Activated T-cell treated with anti-CD3 and anti-CD28 coated beads, Interleukin-2, amount 50 U/mL, for 24 hours (primary cell): ENCODE measurements around the gene PIK3R3.
"Not testable (repeated sequence)": the region's sequence is repeated elsewhere in the genome, so short reads cannot be mapped to it uniquely, and the experiment has no call there.

ENCODE experiments used
- DNase-seq: peaks from one replicate; pipeline ENCODE4 v3.0.0-alpha.2; 2020
- H3K27ac Mint-ChIP-seq: 2 replicates; pipeline ENCODE4 v1.8.0; 2020; ENCODE audit warnings: mild to moderate bottlenecking, mixed read lengths
- H3K27me3 Mint-ChIP-seq: 2 replicates; pipeline ENCODE4 v1.8.0; 2020; ENCODE audit warnings: mixed read lengths
- H3K36me3 Mint-ChIP-seq: 2 replicates; pipeline ENCODE4 v1.8.0; 2020; ENCODE audit warnings: low read depth, mixed read lengths
- H3K4me1 Mint-ChIP-seq: 2 replicates; pipeline ENCODE4 v1.8.0; 2020; ENCODE audit warnings: low read depth, mixed read lengths
- H3K4me3 Mint-ChIP-seq: 2 replicates; pipeline ENCODE4 v1.8.0; 2020; ENCODE audit warnings: mild to moderate bottlenecking, moderate library complexity, mixed read lengths
- H3K9me3 Mint-ChIP-seq: 2 replicates; pipeline ENCODE4 v1.8.0; 2020; ENCODE audit warnings: mixed read lengths

PIK3R3 gene

GRCh38 chr1:46077644-46078043 is 54.8 kb downstream of the PIK3R3 start:
- H3K9me3 Mint-ChIP-seq = no peaks in the 10 kb centered on the region
- H3K4me3 Mint-ChIP-seq = no peak overlapping the region
- H3K4me1 Mint-ChIP-seq = no peaks in the 10 kb centered on the region
- no peak overlapping the region for H3K27ac Mint-ChIP-seq
- no peaks in the 10 kb centered on the region for H3K27me3 Mint-ChIP-seq
- no peaks in the 10 kb centered on the region for H3K36me3 Mint-ChIP-seq
- no peak for DNase-seq

GRCh38 chr1:46076343-46076742 is 56.1 kb downstream of the PIK3R3 start:
- H3K27ac Mint-ChIP-seq = no peak overlapping the region
- H3K9me3 Mint-ChIP-seq = no peaks in the 10 kb centered on the region
- no peak for DNase-seq
- H3K4me1 Mint-ChIP-seq = no peaks in the 10 kb centered on the region
- no peak overlapping the region for H3K4me3 Mint-ChIP-seq
- no peaks in the 10 kb centered on the region for H3K36me3 Mint-ChIP-seq
- H3K27me3 Mint-ChIP-seq = no peaks in the 10 kb centered on the region

GRCh38 chr1:46072975-46073374 is 59.5 kb downstream of the PIK3R3 start:
- Mint-ChIP-seq H3K4me3 (no peak overlapping the region), H3K36me3 (no peaks in the 10 kb centered on the region), H3K27me3 (no peaks in the 10 kb centered on the region), H3K4me1 (no peaks in the 10 kb centered on the region), H3K9me3 (no peaks in the 10 kb centered on the region), H3K27ac (no peak overlapping the region)
- no peak for DNase-seq

- Mint-ChIP-seq H3K36me3 (no peaks in the 10 kb centered on the region), H3K27me3 (no peaks in the 10 kb centered on the region), H3K27ac (no peak overlapping the region), H3K4me1 (peaks cover 3% of the 10 kb centered on the region), H3K9me3 (no peaks in the 10 kb centered on the region), H3K4me3 (no peak overlapping the region)
- DNase-seq = no peak
These were observed 62.1 kb downstream of the PIK3R3 start for GRCh38 chr1:46070164-46070814.

GRCh38 chr1:46068525-46068924 is 63.9 kb downstream of the PIK3R3 start:
- Mint-ChIP-seq H3K4me1 (peaks cover 10% of the 10 kb centered on the region), H3K36me3 (no peaks in the 10 kb centered on the region), H3K9me3 (no peaks in the 10 kb centered on the region), H3K27me3 (no peaks in the 10 kb centered on the region), H3K4me3 (no peak overlapping the region), H3K27ac (no peak overlapping the region)
- no peak for DNase-seq

GRCh38 chr1:46067652-46068051 is 64.8 kb downstream of the PIK3R3 start:
- no peak for DNase-seq
- H3K4me3 Mint-ChIP-seq = no peak overlapping the region
- no peaks in the 10 kb centered on the region for H3K27me3 Mint-ChIP-seq

GRCh38 chr1:46065405-46065804 is 67.0 kb downstream of the PIK3R3 start:
- Mint-ChIP-seq H3K4me3 (no peak overlapping the region), H3K36me3 (no peaks in the 10 kb centered on the region)

More at GRCh38 chr1:46067652-46068051, 64.8 kb downstream of the PIK3R3 start:
- no peaks in the 10 kb centered on the region for H3K9me3 Mint-ChIP-seq
- no peak overlapping the region for H3K27ac Mint-ChIP-seq
- H3K4me1 Mint-ChIP-seq = peaks cover 14% of the 10 kb centered on the region
- no peaks in the 10 kb centered on the region for H3K36me3 Mint-ChIP-seq

GRCh38 chr1:46064708-46065107 is 67.7 kb downstream of the PIK3R3 start:
- Mint-ChIP-seq H3K36me3 (no peaks in the 10 kb centered on the region), H3K27ac (no peak overlapping the region), H3K9me3 (no peaks in the 10 kb centered on the region), H3K27me3 (no peaks in the 10 kb centered on the region), H3K4me3 (no peak overlapping the region), H3K4me1 (peaks cover 17% of the 10 kb centered on the region)
- DNase-seq = no peak

More at GRCh38 chr1:46065405-46065804, 67.0 kb downstream of the PIK3R3 start:
- Mint-ChIP-seq H3K27ac (no peak overlapping the region), H3K9me3 (no peaks in the 10 kb centered on the region), H3K27me3 (no peaks in the 10 kb centered on the region), H3K4me1 (peaks cover 17% of the 10 kb centered on the region)
- no peak for DNase-seq

GRCh38 chr1:46062651-46063319 is 69.6 kb downstream of the PIK3R3 start:
- Mint-ChIP-seq H3K4me3 (no peak overlapping the region), H3K9me3 (no peaks in the 10 kb centered on the region), H3K36me3 (no peaks in the 10 kb centered on the region), H3K4me1 (peaks cover 17% of the 10 kb centered on the region), H3K27ac (no peak overlapping the region), H3K27me3 (no peaks in the 10 kb centered on the region)
- peak; percentile 42 for DNase-seq

GRCh38 chr1:46061146-46061545 is 71.3 kb downstream of the PIK3R3 start:
- H3K4me3 Mint-ChIP-seq = no peak overlapping the region
- no peaks in the 10 kb centered on the region for H3K27me3 Mint-ChIP-seq
- H3K9me3 Mint-ChIP-seq = no peaks in the 10 kb centered on the region
- no peak overlapping the region for H3K27ac Mint-ChIP-seq
- no peaks in the 10 kb centered on the region for H3K36me3 Mint-ChIP-seq
- peaks cover 17% of the 10 kb centered on the region for H3K4me1 Mint-ChIP-seq
- DNase-seq = no peak

GRCh38 chr1:46058936-46059335 is 73.5 kb downstream of the PIK3R3 start:
- H3K27ac Mint-ChIP-seq = no peak overlapping the region
- H3K27me3 Mint-ChIP-seq = no peaks in the 10 kb centered on the region
- DNase-seq = no peak
- H3K36me3 Mint-ChIP-seq = no peaks in the 10 kb centered on the region
- peaks cover 7% of the 10 kb centered on the region for H3K4me1 Mint-ChIP-seq
- no peaks in the 10 kb centered on the region for H3K9me3 Mint-ChIP-seq
- H3K4me3 Mint-ChIP-seq = no peak overlapping the region

- H3K36me3 Mint-ChIP-seq = no peaks in the 10 kb centered on the region
- no peaks in the 10 kb centered on the region for H3K27me3 Mint-ChIP-seq
- DNase-seq = no peak
- peaks cover 4% of the 10 kb centered on the region for H3K4me1 Mint-ChIP-seq
- no peak overlapping the region for H3K4me3 Mint-ChIP-seq
- no peak overlapping the region for H3K27ac Mint-ChIP-seq
- H3K9me3 Mint-ChIP-seq = no peaks in the 10 kb centered on the region
These were observed 74.6 kb downstream of the PIK3R3 start for GRCh38 chr1:46057781-46058180.

GRCh38 chr1:46057215-46057614 is 75.2 kb downstream of the PIK3R3 start:
- H3K4me3 Mint-ChIP-seq, H3K27ac Mint-ChIP-seq, DNase-seq: not testable (repeated sequence)

GRCh38 chr1:46056325-46056724 is 76.1 kb downstream of the PIK3R3 start:
- H3K9me3 Mint-ChIP-seq = no peaks in the 10 kb centered on the region
- H3K4me1 Mint-ChIP-seq = no peaks in the 10 kb centered on the region
- DNase-seq = no peak
- no peaks in the 10 kb centered on the region for H3K36me3 Mint-ChIP-seq
- H3K27ac Mint-ChIP-seq = no peak overlapping the region
- H3K27me3 Mint-ChIP-seq = no peaks in the 10 kb centered on the region
- H3K4me3 Mint-ChIP-seq = no peak overlapping the region

More at GRCh38 chr1:46057215-46057614, 75.2 kb downstream of the PIK3R3 start:
- H3K27me3 Mint-ChIP-seq, H3K36me3 Mint-ChIP-seq, H3K9me3 Mint-ChIP-seq, H3K4me1 Mint-ChIP-seq: not testable (repeated sequence)

- Mint-ChIP-seq H3K4me3 (no peak overlapping the region), H3K36me3 (no peaks in the 10 kb centered on the region), H3K27ac (no peak overlapping the region), H3K4me1 (no peaks in the 10 kb centered on the region), H3K9me3 (no peaks in the 10 kb centered on the region), H3K27me3 (no peaks in the 10 kb centered on the region)
- no peak for DNase-seq
These were observed 78.7 kb downstream of the PIK3R3 start for GRCh38 chr1:46053734-46054133.
